CD14-positive monocyte (primary cell): ENCODE data around the gene AFF3. TPM values are rescaled to one million over a fixed set of nuclear protein-coding genes. Genes with fewer than 3 reads are reported as not detected.

ENCODE experiments used
- DNase-seq, 3 donors: peaks; one replicate each; pipeline ENCODE4 v3.0.0-alpha.2; 2011 to 2022
- H2AFZ ChIP-seq: 2 replicates; pipeline ENCODE4 v1.6.0; 2012; ENCODE audit warnings: mild to moderate bottlenecking, low read depth, low read length, inconsistent platforms; ENCODE audit not compliant: insufficient read depth, poor library complexity, severe bottlenecking
- H3K27ac ChIP-seq, 2 donors: 1 replicate in 1 of 2; 2 replicates in 1 of 2; pipeline ENCODE4 v1.5.1; 2012 to 2013; ENCODE audit warnings: low read length in 2 of 2, control low read depth in 1 of 2, inconsistent platforms in 1 of 2, low read depth in 1 of 2, mild to moderate bottlenecking in 1 of 2
- H3K27me3 ChIP-seq, 2 donors: one replicate each; pipeline versions ENCODE4 v1.6.0 to v1.6.1; 2011 to 2013; ENCODE audit warnings: low read length in 2 of 2; ENCODE audit not compliant: control insufficient read depth in 2 of 2, insufficient read depth in 2 of 2
- H3K36me3 ChIP-seq, 2 donors: replicated peaks in 1 of 2; 1 replicate in 1 of 2; 2 replicates in 1 of 2; pipeline versions ENCODE4 v1.5.1 to v1.6.1; 2012 to 2013; ENCODE audit warnings: low read length in 2 of 2, control low read depth in 1 of 2, inconsistent platforms in 1 of 2, mild to moderate bottlenecking in 1 of 2; ENCODE audit not compliant: insufficient read depth in 2 of 2, control insufficient read depth in 1 of 2
- H3K4me1 ChIP-seq, 2 donors: 1 replicate in 1 of 2; 2 replicates in 1 of 2; pipeline versions ENCODE4 v1.5.1 to v1.6.1; 2012 to 2013; ENCODE audit warnings: low read length in 2 of 2, control low read depth in 1 of 2, inconsistent platforms in 1 of 2, mild to moderate bottlenecking in 1 of 2, moderate library complexity in 1 of 2; ENCODE audit not compliant: insufficient read depth in 2 of 2, control insufficient read depth in 1 of 2
- H3K4me2 ChIP-seq: replicated peaks from 2 replicates; pipeline ENCODE3; 2012; ENCODE audit warnings: low read length, moderate library complexity, mild to moderate bottlenecking; ENCODE audit not compliant: poor library complexity, severe bottlenecking; ENCODE audit errors: extremely low read depth
- H3K4me3 ChIP-seq, 3 experiments: fragments of 200-600 bp in 1 of 3; sonication (generic) in 1 of 3; replicated peaks in 1 of 3; 1 replicate in 2 of 3; 2 replicates in 1 of 3; pipeline ENCODE4 v1.5.1; 2011 to 2013; ENCODE audit warnings: low read length in 3 of 3, mild to moderate bottlenecking in 3 of 3, control low read depth in 2 of 3, low read depth in 2 of 3, inconsistent platforms in 1 of 3, moderate library complexity in 1 of 3
- H3K79me2 ChIP-seq: 2 replicates; pipeline ENCODE4 v1.6.0; 2012; ENCODE audit warnings: mild to moderate bottlenecking, control low read depth, inconsistent platforms, low read length, moderate library complexity; ENCODE audit not compliant: insufficient read depth
- H3K9ac ChIP-seq: 2 replicates; pipeline ENCODE4 v1.6.0; 2017; ENCODE audit warnings: low read length, mild to moderate bottlenecking; ENCODE audit not compliant: insufficient read depth, poor library complexity, severe bottlenecking
- H3K9me3 ChIP-seq, 2 donors: replicated peaks in 1 of 2; 1 replicate in 1 of 2; 2 replicates in 1 of 2; pipeline versions ENCODE4 v1.5.1 to v1.6.1; 2012 to 2013; ENCODE audit warnings: low read length in 2 of 2, control low read depth in 1 of 2; ENCODE audit not compliant: control insufficient read depth in 1 of 2, insufficient read depth in 1 of 2
- H4K20me1 ChIP-seq: 2 replicates; pipeline ENCODE4 v1.6.0; 2012; ENCODE audit warnings: mild to moderate bottlenecking, low read length, control low read depth, moderate library complexity; ENCODE audit not compliant: insufficient read depth
- H3K27ac Mint-ChIP-seq, 7 donors: one replicate each; pipeline ENCODE4 v1.8.0; 2020; ENCODE audit warnings: mild to moderate bottlenecking in 7 of 7, mixed read lengths in 7 of 7, moderate library complexity in 6 of 7, inconsistent platforms in 2 of 7
- H3K27me3 Mint-ChIP-seq, 3 donors: one replicate each; pipeline ENCODE4 v1.8.0; 2021 to 2022; ENCODE audit warnings: low read depth in 3 of 3, mild to moderate bottlenecking in 3 of 3, mixed read lengths in 3 of 3, moderate library complexity in 3 of 3, inconsistent platforms in 1 of 3
- H3K36me3 Mint-ChIP-seq, 2 donors: one replicate each; pipeline ENCODE4 v1.8.0; 2020; ENCODE audit warnings: mixed read lengths in 2 of 2, inconsistent platforms in 1 of 2, mild to moderate bottlenecking in 1 of 2
- H3K4me1 Mint-ChIP-seq: one replicate; pipeline ENCODE4 v1.8.0; 2020; ENCODE audit warnings: mild to moderate bottlenecking, mixed read lengths
- H3K4me3 Mint-ChIP-seq, 2 donors: one replicate each; pipeline ENCODE4 v1.8.0; 2020; ENCODE audit warnings: mild to moderate bottlenecking in 2 of 2, mixed read lengths in 2 of 2, moderate library complexity in 1 of 2
- H3K9me3 Mint-ChIP-seq, 7 donors: one replicate each; pipeline ENCODE4 v1.8.0; 2020 to 2022; ENCODE audit warnings: mixed read lengths in 7 of 7, mild to moderate bottlenecking in 6 of 7, moderate library complexity in 6 of 7, inconsistent platforms in 2 of 7
- WGBS: methylation state at CpG from one replicate; pipeline ENCODE4 v1.1.5; 2013; ENCODE audit warnings: missing lambda C conversion rate; ENCODE audit not compliant: insufficient coverage; 5-methylcytosine and 5-hydroxymethylcytosine counted together
- intact Hi-C, 2 donors: fragments of 100-400 bp; cut with micrococcal nuclease; formaldehyde crosslinking; loops; one replicate each; pipeline versions ENCODE4 v1.15.0 to v1.15.1; 2023
- polyA plus RNA-seq, 3 donors: library from polyadenylated mRNA; depleted of rRNA in 1 of 3; unstranded in 2 of 3; stranded (reverse) in 1 of 3; fragments of 300-500 nt in 2 of 3; fragments of >200 nt in 1 of 3; fragmentation: Illumina TruSeq in 2 of 3; gene quantifications; 1 replicate in 2 of 3; 2 replicates in 1 of 3; pipeline ENCODE4 v1.2.3, GENCODE V29; 2012 to 2021
- TF ChIP-seq, protein P1 (sequence below): fragments of 200-600 bp; IDR thresholded peaks from one replicate; pipeline ENCODE4 v1.8.0; 2022; ENCODE audit warnings: antibody characterized with exemption, mild to moderate bottlenecking

The AFF3 gene
- polyA plus RNA-seq, 3 donors = 0.17 to 4.1 (median 0.49) TPM

DNA sequence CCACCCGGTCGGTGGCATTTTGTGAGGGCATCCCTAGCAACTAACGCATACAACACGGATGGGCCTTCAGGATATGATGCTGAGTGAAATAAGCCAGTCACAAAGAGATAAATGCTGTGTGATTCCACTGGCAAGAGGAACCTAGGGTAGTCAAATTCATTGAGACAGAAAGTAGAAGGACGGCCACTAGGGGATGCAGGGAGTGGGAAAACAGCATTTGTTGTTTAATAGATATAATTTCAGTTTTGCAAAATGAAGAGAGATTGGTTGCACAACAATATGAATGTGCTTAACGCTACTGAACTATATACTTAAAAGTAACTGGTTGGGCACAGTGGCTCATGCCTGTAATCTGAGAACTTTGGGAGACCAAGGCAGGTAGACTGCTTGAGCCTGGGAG is 112.9 kb downstream of the AFF3 start:
- Mint-ChIP-seq H3K36me3 (no peaks in the 10 kb centered on the region), H3K9me3 (no peaks in the 10 kb centered on the region), H3K4me1 (peaks cover 8% of the 10 kb centered on the region), H3K27me3 (no peaks in the 10 kb centered on the region), H3K27ac (no peak overlapping the region), H3K4me3 (no peak overlapping the region)
- Histone ChIP-seq H3K36me3 (no peaks in the 10 kb centered on the region), H3K4me1 (peaks cover 0 to 5% of the 10 kb centered on the region in 2 donors), H3K4me3 (no peak overlapping the region), H3K27ac (no peak overlapping the region), H4K20me1 (no peaks in the 10 kb centered on the region), H2AFZ (no peak overlapping the region), H3K9ac (no peak overlapping the region), H3K9me3 (no peaks in the 10 kb centered on the region), H3K27me3 (no peaks in the 10 kb centered on the region), H3K4me2 (no peak overlapping the region), H3K79me2 (no peaks in the 10 kb centered on the region)
- intact Hi-C loops = no loop called here
- TF ChIP-seq, protein P1, sequence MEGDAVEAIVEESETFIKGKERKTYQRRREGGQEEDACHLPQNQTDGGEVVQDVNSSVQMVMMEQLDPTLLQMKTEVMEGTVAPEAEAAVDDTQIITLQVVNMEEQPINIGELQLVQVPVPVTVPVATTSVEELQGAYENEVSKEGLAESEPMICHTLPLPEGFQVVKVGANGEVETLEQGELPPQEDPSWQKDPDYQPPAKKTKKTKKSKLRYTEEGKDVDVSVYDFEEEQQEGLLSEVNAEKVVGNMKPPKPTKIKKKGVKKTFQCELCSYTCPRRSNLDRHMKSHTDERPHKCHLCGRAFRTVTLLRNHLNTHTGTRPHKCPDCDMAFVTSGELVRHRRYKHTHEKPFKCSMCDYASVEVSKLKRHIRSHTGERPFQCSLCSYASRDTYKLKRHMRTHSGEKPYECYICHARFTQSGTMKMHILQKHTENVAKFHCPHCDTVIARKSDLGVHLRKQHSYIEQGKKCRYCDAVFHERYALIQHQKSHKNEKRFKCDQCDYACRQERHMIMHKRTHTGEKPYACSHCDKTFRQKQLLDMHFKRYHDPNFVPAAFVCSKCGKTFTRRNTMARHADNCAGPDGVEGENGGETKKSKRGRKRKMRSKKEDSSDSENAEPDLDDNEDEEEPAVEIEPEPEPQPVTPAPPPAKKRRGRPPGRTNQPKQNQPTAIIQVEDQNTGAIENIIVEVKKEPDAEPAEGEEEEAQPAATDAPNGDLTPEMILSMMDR = peak; percentile 15
- 100% methylated on average over 3 of the region's 6 CpGs for WGBS
- no peak for DNase-seq

DNA sequence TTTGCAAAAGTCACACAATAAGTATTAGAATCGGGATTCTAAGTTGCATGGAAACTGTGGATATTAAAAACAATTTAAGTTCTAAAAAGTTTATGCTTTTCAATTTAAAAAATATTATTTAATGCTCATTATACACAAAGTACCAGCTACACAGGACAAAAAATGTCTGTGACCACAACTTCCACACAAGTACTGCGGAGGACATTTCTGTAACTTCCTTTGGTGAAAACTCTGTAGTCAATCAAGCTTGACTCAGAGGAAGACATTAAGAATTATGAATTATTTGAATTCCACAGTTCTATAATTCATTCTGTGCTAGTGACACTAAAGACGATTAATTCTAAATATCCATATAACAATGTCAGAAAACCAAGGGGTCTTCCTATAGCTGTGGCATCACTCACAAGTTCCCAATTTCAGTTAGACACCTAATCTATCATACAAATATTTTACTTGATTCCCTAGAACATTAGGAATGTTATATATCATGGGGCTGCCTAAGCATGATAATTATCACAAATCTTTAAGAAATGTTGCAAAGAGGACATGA is 120.5 kb downstream of the AFF3 start:
- H4K20me1 ChIP-seq = no peaks in the 10 kb centered on the region
- Mint-ChIP-seq H3K4me3 (no peak overlapping the region), H3K27me3 (peaks cover 0 to 4% (median 3%) of the 10 kb centered on the region in 3 donors), H3K36me3 (no peaks in the 10 kb centered on the region), H3K4me1 (peaks cover 19% of the 10 kb centered on the region), H3K9me3 (peaks cover 0 to 3% (median 0%) of the 10 kb centered on the region in 7 donors), H3K27ac (no peak overlapping the region)
- DNase-seq = no peak
- H3K27ac ChIP-seq = no peak overlapping the region
- no peaks in the 10 kb centered on the region for H3K9me3 ChIP-seq
- no peak overlapping the region for H3K4me2 ChIP-seq
- peaks cover 8 to 11% of the 10 kb centered on the region in 2 donors for H3K4me1 ChIP-seq
- TF ChIP-seq, protein P1 = no peak
- H3K36me3 ChIP-seq = no peaks in the 10 kb centered on the region
- no peak overlapping the region for H3K9ac ChIP-seq
- H2AFZ ChIP-seq = no peak overlapping the region
- H3K27me3 ChIP-seq = no peaks in the 10 kb centered on the region
- no peak overlapping the region for H3K4me3 ChIP-seq
- H3K79me2 ChIP-seq = no peaks in the 10 kb centered on the region
- no CpG with 5 or more reads among the region's 3 CpGs for WGBS
- intact Hi-C loops = no loop called here
